ENCODE results near the gene PTMS. TPM values are rescaled to one million over a fixed set of nuclear protein-coding genes. Genes with fewer than 3 reads are reported as not detected.

Gene PTMS
- total and polyA plus RNA-seq, 2 donors from 2014 or later: 269 to 590 TPM

DNA sequence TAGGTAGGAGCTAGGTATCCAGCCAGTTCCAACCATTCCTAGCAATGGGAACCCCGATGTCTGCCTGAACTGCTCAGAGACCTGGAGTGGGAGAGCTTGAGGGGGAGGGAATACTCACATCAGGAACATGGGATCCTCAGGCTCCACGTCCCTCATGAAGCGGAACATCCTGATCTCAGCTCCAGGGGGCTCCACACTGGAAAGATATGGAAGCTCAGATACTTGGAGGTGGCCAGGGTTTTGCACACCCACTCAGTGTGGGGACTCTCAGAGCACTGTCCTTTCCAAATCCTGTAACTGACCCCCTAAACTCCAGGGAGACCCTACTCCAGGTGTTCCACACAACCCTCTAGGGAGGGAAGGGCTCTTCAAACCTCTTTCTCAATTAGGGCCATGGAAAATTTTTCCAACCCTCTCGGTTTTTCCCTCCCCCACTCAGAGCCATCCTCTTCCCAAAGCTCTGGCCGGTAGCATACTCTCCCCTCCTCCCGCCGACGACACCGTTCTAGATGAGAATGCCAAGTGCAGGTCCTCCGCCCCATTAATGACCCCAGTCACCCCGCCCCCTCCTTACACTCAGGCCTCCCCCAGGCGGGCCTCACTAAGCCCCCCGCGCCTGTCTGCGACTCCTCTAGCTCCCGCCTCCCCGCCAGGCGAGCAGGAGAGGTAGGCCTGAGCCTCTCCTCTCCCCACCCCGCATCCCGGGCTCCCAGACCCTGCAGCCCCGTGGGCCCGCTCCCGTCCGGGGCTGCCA is 13.8 kb upstream of the PTMS start:
- peak overlapping the region; percentile 79 to 92 (median 91) for H3K4me3 ChIP-seq (ENCODE audit: low read length in 3 of 3)
- H3K4me1 ChIP-seq (ENCODE audit: control insufficient read depth in 2 of 3, insufficient read depth in 2 of 3, low read depth in 1 of 3, low read length in 3 of 3): peaks cover 7 to 16% (median 12%) of the 10 kb centered on the region in 3 donors
- H3K9me3 ChIP-seq (ENCODE audit: control insufficient read depth in 2 of 3, insufficient read depth in 1 of 3, low read length in 3 of 3): no peaks in the 10 kb centered on the region
- TF ChIP-seq CTCF (IDR thresholded peaks at IDR 0.05; ENCODE audit: borderline replicate concordance, extremely low read depth, insufficient read depth): peak; percentile 2
- intact Hi-C loops (cut with DNase I): loop anchor here (10.0 kb wide), 1 partner anchor 72 kb away; the partner anchor contains the start of genes GPR162 and P3H3
- FAIRE-seq: no peak
- peaks cover 9 to 45% (median 27%) of the 10 kb centered on the region in 3 donors for H3K36me3 ChIP-seq (ENCODE audit: control insufficient read depth in 2 of 3, insufficient read depth in 3 of 3, low read length in 3 of 3)
- H3K9ac ChIP-seq (ENCODE audit: low read length in 3 of 3): peak overlapping the region; percentile 24 to 99 (median 89)
- peak in 4 of 5 donors; percentile 45 to 82 (median 68) for DNase-seq
- no peaks in the 10 kb centered on the region for H3K27me3 ChIP-seq (ENCODE audit: control insufficient read depth, insufficient read depth, low read length)
- peak overlapping the region; percentile 99 to 100 for H3K27ac ChIP-seq (ENCODE audit: low read depth in 2 of 2, low read length in 2 of 2)

DNA sequence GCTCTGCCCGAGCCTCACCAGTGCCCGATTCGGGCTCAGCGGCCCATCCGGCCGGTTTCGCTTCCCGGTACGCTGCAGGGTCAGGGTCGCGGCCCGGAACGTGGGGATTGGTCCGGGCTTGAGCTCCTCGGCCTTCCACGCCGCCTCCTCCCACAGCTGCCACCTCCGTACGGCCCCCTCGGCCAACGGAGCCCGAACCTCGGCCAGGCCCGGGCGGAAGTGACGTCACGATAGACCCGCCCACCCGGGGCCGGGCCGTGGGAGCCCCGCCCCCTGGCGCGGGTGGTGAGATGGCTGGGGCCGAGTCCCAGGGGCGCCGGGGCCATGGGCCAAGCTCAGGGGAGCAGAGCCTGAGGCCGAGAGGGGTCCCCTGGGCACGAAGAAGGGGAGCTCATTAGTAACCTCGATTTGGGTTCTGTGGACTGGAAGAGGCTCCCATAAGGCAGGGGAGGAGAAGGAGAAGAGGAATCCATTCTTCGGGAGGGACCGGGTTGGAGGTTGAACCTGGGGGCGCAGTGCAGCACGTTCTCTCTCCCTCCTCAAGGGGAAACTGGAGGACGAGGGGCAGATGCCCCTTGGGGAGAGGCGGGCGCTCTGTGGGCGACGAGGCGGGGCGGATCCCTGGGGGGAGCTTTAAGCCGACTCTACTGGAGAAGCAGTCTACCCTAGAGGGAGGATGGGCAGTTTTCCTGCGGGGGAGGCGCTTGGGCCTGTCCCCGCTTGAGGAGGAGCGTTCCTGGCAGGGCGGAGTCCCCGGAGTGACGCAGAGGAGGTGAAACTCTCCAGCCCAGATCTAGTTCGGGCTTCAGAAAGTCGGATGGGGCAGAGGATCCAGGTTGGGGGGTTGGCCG is 13.0 kb upstream of the PTMS start, which contains the start of gene MLF2:
Gene MLF2 (minus strand): TSS at position 221 of the 851 bp plus-strand sequence. CDS start 807 bp downstream, outside the sequence.
- DNase-seq (peak; percentile 99 to 100 (median 99)), FAIRE-seq (peak; percentile 83)
- H3K27me3 ChIP-seq (ENCODE audit: control insufficient read depth, insufficient read depth, low read length): no peaks in the 10 kb centered on the region
- H3K4me3 ChIP-seq (ENCODE audit: low read length in 3 of 3): peak within 1 kb of the TSS; percentile 79 to 92 (median 91)
- peaks cover 7 to 16% (median 12%) of the 10 kb centered on the region in 3 donors for H3K4me1 ChIP-seq (ENCODE audit: control insufficient read depth in 2 of 3, insufficient read depth in 2 of 3, low read depth in 1 of 3, low read length in 3 of 3)
- H3K36me3 ChIP-seq (ENCODE audit: control insufficient read depth in 2 of 3, insufficient read depth in 3 of 3, low read length in 3 of 3): peaks cover 9 to 40% (median 24%) of the 10 kb centered on the region in 3 donors
- TF ChIP-seq CTCF (IDR thresholded peaks at IDR 0.05; ENCODE audit: borderline replicate concordance, extremely low read depth, insufficient read depth): no peak
- H3K9ac ChIP-seq (ENCODE audit: low read length in 3 of 3): peak within 1 kb of the TSS; percentile 81 to 99 (median 89)
- intact Hi-C loops (cut with DNase I): loop anchor here (10.0 kb wide), 1 partner anchor 72 kb away; the partner anchor contains the start of genes GPR162 and P3H3
- peak within 1 kb of the TSS; percentile 99 to 100 for H3K27ac ChIP-seq (ENCODE audit: low read depth in 2 of 2, low read length in 2 of 2)
- H3K9me3 ChIP-seq (ENCODE audit: control insufficient read depth in 2 of 3, insufficient read depth in 1 of 3, low read length in 3 of 3): no peaks in the 10 kb centered on the region

GRCh38 chr12:6753772-6754356 is 12.3 kb upstream of the PTMS start:
- FAIRE-seq (no peak), DNase-seq (peak in 2 of 5 donors; percentile 55 to 73)
- H3K4me3 ChIP-seq (ENCODE audit: low read length in 3 of 3): peak overlapping the region in 2 of 3 donors; percentile 24 to 92
- intact Hi-C loops (cut with DNase I): loop anchor here (10.0 kb wide), 1 partner anchor 71 kb away; the partner anchor contains the start of genes GPR162 and P3H3
- H3K4me1 ChIP-seq (ENCODE audit: control insufficient read depth in 2 of 3, insufficient read depth in 2 of 3, low read depth in 1 of 3, low read length in 3 of 3): peaks cover 7 to 16% (median 12%) of the 10 kb centered on the region in 3 donors
- H3K27ac ChIP-seq (ENCODE audit: low read depth in 2 of 2, low read length in 2 of 2): peak overlapping the region; percentile 99 to 100
- H3K27me3 ChIP-seq (ENCODE audit: control insufficient read depth, insufficient read depth, low read length): no peaks in the 10 kb centered on the region
- H3K9ac ChIP-seq (ENCODE audit: low read length in 3 of 3): peak overlapping the region in 2 of 3 donors; percentile 74 to 99
- peaks cover 9 to 32% (median 23%) of the 10 kb centered on the region in 3 donors for H3K36me3 ChIP-seq (ENCODE audit: control insufficient read depth in 2 of 3, insufficient read depth in 3 of 3, low read length in 3 of 3)
- H3K9me3 ChIP-seq (ENCODE audit: control insufficient read depth in 2 of 3, insufficient read depth in 1 of 3, low read length in 3 of 3): no peaks in the 10 kb centered on the region
- peak; percentile 91 for TF ChIP-seq CTCF (IDR thresholded peaks at IDR 0.05; ENCODE audit: borderline replicate concordance, extremely low read depth, insufficient read depth)

All from kidney (tissue), 14 donors.